Gastrocnemius medialis (tissue), 4 donors: ENCODE results near the gene KRT15.

Experiments
- POLR2A ChIP-seq, 2 donors: fragments of 450-650 bp; IDR thresholded peaks; one replicate each; pipeline ENCODE4 v1.6.1; 2017; ENCODE audit warnings: antibody characterized with exemption in 2 of 2, mild to moderate bottlenecking in 2 of 2, moderate library complexity in 2 of 2
- TF ChIP-seq, protein P1 (sequence below), 5 experiments: fragments of 450-650 bp in 3 of 5; fragments of 200-600 bp in 2 of 5; sonication (generic) in 2 of 5; IDR thresholded peaks in 4 of 5; conservative IDR thresholded peaks in 1 of 5; 1 replicate in 4 of 5; 2 replicates in 1 of 5; pipeline ENCODE4 v1.5.1; 2016 to 2019; ENCODE audit warnings: antibody characterized with exemption in 5 of 5, mild to moderate bottlenecking in 3 of 5, moderate library complexity in 3 of 5

DNA sequence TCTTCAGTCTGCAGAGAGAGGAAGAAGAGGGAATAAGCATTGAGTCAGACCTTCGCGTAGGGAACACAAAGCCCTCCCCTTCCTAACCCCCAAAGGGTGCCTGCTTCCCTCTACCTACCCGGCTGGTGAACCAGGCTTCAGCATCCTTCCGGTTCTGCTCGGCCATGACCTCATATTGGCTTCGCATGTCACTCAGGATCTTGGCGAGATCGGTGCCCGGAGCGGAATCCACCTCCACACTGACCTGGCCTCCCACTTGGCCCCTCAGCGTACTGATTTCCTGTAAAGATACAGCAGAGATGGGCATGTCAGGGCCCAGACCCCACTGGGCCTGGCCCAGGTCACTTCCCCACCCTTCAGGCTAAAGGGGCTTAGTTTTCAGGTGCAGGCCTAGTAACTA, 5.6 kb upstream of the KRT15 start:
- no peak for TF ChIP-seq POLR2A (IDR thresholded peaks at IDR 0.05)
- TF ChIP-seq, protein P1, sequence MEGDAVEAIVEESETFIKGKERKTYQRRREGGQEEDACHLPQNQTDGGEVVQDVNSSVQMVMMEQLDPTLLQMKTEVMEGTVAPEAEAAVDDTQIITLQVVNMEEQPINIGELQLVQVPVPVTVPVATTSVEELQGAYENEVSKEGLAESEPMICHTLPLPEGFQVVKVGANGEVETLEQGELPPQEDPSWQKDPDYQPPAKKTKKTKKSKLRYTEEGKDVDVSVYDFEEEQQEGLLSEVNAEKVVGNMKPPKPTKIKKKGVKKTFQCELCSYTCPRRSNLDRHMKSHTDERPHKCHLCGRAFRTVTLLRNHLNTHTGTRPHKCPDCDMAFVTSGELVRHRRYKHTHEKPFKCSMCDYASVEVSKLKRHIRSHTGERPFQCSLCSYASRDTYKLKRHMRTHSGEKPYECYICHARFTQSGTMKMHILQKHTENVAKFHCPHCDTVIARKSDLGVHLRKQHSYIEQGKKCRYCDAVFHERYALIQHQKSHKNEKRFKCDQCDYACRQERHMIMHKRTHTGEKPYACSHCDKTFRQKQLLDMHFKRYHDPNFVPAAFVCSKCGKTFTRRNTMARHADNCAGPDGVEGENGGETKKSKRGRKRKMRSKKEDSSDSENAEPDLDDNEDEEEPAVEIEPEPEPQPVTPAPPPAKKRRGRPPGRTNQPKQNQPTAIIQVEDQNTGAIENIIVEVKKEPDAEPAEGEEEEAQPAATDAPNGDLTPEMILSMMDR (IDR thresholded peaks at IDR 0.05 in 4 of 5, conservative IDR thresholded peaks at IDR 0.05 in 1 of 5), result no peak
